GM19240 (cell line): Measurements from ENCODE around the gene PLK5.
"Not testable (repeated sequence)": the region's sequence is repeated elsewhere in the genome, so short reads cannot be mapped to it uniquely, and the experiment has no call there.

ENCODE experiments used
- DNase-seq: peaks from one replicate; pipeline ENCODE4 v3.0.0; 2011; ENCODE audit warnings: low spot score; ENCODE audit not compliant: insufficient read length

Gene PLK5

GRCh38 chr19:1523412-1524286 is at the start of gene PLK5:
PLK5 (plus strand) TSS chr19:1524077; CDS start chr19:1526997, 2,920 bp downstream.
- DNase-seq = no peak

GRCh38 chr19:1474765-1475351 is 49.0 kb upstream of the PLK5 start:
- DNase-seq = no peak

- DNase-seq = no peak
These were observed 48.0 kb upstream of the PLK5 start for GRCh38 chr19:1475751-1476437.

GRCh38 chr19:1477056-1477455 is 46.8 kb upstream of the PLK5 start:
- not testable (repeated sequence) for DNase-seq

- DNase-seq = peak; percentile 99
These were observed 44.8 kb upstream of the PLK5 start, which contains the start of gene C19orf25 for GRCh38 chr19:1478934-1479707. C19orf25 (minus strand) TSS chr19:1479215; CDS start chr19:1478903, 312 bp downstream.

GRCh38 chr19:1481224-1481892 is 42.5 kb upstream of the PLK5 start:
- no peak for DNase-seq

GRCh38 chr19:1481893-1482360 is 42.0 kb upstream of the PLK5 start:
- DNase-seq = no peak

- DNase-seq = no peak
These were observed 41.3 kb upstream of the PLK5 start for GRCh38 chr19:1482361-1483130.

- DNase-seq = no peak
These were observed 40.5 kb upstream of the PLK5 start for GRCh38 chr19:1483131-1483978.

GRCh38 chr19:1483979-1484428 is 39.9 kb upstream of the PLK5 start:
- DNase-seq = no peak

GRCh38 chr19:1486720-1487575 is 36.9 kb upstream of the PLK5 start:
- DNase-seq = no peak

GRCh38 chr19:1487576-1488281 is 36.1 kb upstream of the PLK5 start:
- no peak for DNase-seq

- DNase-seq = no peak
These were observed 35.6 kb upstream of the PLK5 start for GRCh38 chr19:1488282-1488601.

- DNase-seq = no peak
These were observed 34.2 kb upstream of the PLK5 start for GRCh38 chr19:1489463-1490310.

GRCh38 chr19:1490311-1491113 is 33.4 kb upstream of the PLK5 start, which contains the start of gene PCSK4:
PCSK4 (minus strand) TSS chr19:1490350; CDS start chr19:1490346, 4 bp downstream.
- peak; percentile 97 for DNase-seq
